Fibroblast of lung (primary cell): ENCODE results near the gene PXMP4. TPM values are rescaled to one million over a fixed set of nuclear protein-coding genes. Genes with fewer than 3 reads are reported as not detected.

ENCODE experiments used
- DNase-seq, 2 donors: peaks; one replicate each; pipeline versions ENCODE4 v3.0.0 to v3.0.0-alpha.2; 2010; ENCODE audit warnings: low read depth in 2 of 2
- H2AFZ ChIP-seq: 2 replicates; pipeline ENCODE4 v1.5.1; 2012; ENCODE audit warnings: low read length, control low read depth, inconsistent platforms
- H3K27ac ChIP-seq: 2 replicates; pipeline ENCODE4 v1.5.1; 2011; ENCODE audit warnings: low read length, control low read depth; ENCODE audit not compliant: insufficient read depth
- H3K27me3 ChIP-seq: 2 replicates; pipeline ENCODE4 v1.5.1; 2011; ENCODE audit warnings: mild to moderate bottlenecking, low read length; ENCODE audit not compliant: control insufficient read depth, insufficient read depth
- H3K36me3 ChIP-seq: 2 replicates; pipeline ENCODE4 v1.5.1; 2011; ENCODE audit warnings: low read length; ENCODE audit not compliant: control insufficient read depth, insufficient read depth
- H3K4me1 ChIP-seq: 2 replicates; pipeline ENCODE4 v1.5.1; 2011; ENCODE audit warnings: low read length; ENCODE audit not compliant: control insufficient read depth, insufficient read depth; ENCODE audit errors: extremely low read depth
- H3K4me2 ChIP-seq: 2 replicates; pipeline ENCODE4 v1.5.1; 2011; ENCODE audit warnings: low read length, control low read depth; ENCODE audit not compliant: insufficient read depth; ENCODE audit errors: extremely low read depth
- H3K4me3 ChIP-seq, 4 experiments: fragments of 200-600 bp in 1 of 4; sonication (generic) in 1 of 4; replicated peaks in 1 of 4; 2 replicates each; pipeline ENCODE4 v1.5.1; 2011 to 2016; ENCODE audit warnings: low read length in 4 of 4, low read depth in 3 of 4, mild to moderate bottlenecking in 3 of 4, control low read depth in 2 of 4, inconsistent platforms in 1 of 4, mixed read lengths in 1 of 4; ENCODE audit not compliant: insufficient read depth in 1 of 4; ENCODE audit errors: control extremely low read depth in 1 of 4
- H3K79me2 ChIP-seq: 2 replicates; pipeline ENCODE4 v1.5.1; 2012; ENCODE audit warnings: mild to moderate bottlenecking, low read length, inconsistent platforms; ENCODE audit not compliant: control insufficient read depth, insufficient read depth
- H3K9ac ChIP-seq: 2 replicates; pipeline ENCODE4 v1.5.1; 2011; ENCODE audit warnings: mild to moderate bottlenecking, low read length, control low read depth; ENCODE audit not compliant: insufficient read depth
- H3K9me3 ChIP-seq: 2 replicates; pipeline ENCODE4 v1.5.1; 2012; ENCODE audit warnings: low read depth, low read length; ENCODE audit not compliant: control insufficient read depth, insufficient read depth
- H4K20me1 ChIP-seq: 2 replicates; pipeline ENCODE4 v1.5.1; 2011; ENCODE audit warnings: low read length; ENCODE audit not compliant: control insufficient read depth, insufficient read depth; ENCODE audit errors: extremely low read depth
- EZH2 ChIP-seq: IDR thresholded peaks from 2 replicates; pipeline ENCODE4 v1.5.1; 2012; ENCODE audit warnings: low read length, control low read depth, mild to moderate bottlenecking; ENCODE audit errors: missing control alignments
- polyA plus RNA-seq, 2 donors: library from polyadenylated mRNA; depleted of rRNA in 1 of 2; stranded (reverse) in 1 of 2; unstranded in 1 of 2; fragments of >200 nt; gene quantifications; 2 replicates each; pipeline ENCODE4 v1.2.1, GENCODE V29; 2011 to 2012; ENCODE audit warnings: missing spikeins in 1 of 2
- total RNA-seq: library from RNA; depleted of rRNA; stranded (reverse); fragments of >200 nt; gene quantifications from 2 replicates; pipeline ENCODE4 v1.2.1, GENCODE V29; 2014
- TF ChIP-seq, protein P1 (sequence below), 2 donors: IDR thresholded peaks in 1 of 2; conservative IDR thresholded peaks in 1 of 2; 1 replicate in 1 of 2; 2 replicates in 1 of 2; pipeline ENCODE4 v1.5.1; 2011 to 2012; ENCODE audit warnings: low read length in 2 of 2, control low read depth in 1 of 2, inconsistent platforms in 1 of 2, low read depth in 1 of 2, mild to moderate bottlenecking in 1 of 2

The PXMP4 gene
- total and polyA plus RNA-seq, 2 donors (not counting 1 experiment from before 2014, with no cell fraction given) = 4.1 to 6.3 TPM

DNA sequence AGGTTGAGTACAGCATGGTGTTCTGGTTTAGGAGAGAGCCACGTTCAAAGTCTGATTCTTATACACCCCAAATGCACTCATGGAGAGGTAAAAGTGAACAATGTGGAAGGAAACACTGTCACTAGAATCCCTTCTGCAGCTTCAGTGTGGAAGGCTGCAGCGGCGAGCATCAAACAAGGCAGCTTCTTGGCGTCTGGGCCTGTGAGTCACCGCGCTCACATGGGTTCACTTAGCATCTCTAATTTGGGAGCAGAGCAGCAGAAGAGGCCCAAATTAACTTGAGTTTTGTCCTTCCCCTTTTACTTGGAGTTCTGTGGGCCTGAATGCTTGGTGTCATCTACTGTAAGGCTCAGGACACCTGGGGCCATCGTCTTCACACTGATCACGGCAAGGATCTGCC, 23.0 kb downstream of the PXMP4 start:
- Histone ChIP-seq H3K79me2 (no peaks in the 10 kb centered on the region), H4K20me1 (no peaks in the 10 kb centered on the region), H3K4me2 (peak overlapping the region; percentile 59), H3K4me3 (no peak overlapping the region), H3K27me3 (no peaks in the 10 kb centered on the region), H3K9ac (no peak overlapping the region), H3K36me3 (no peaks in the 10 kb centered on the region), H3K9me3 (no peaks in the 10 kb centered on the region), H2AFZ (no peak overlapping the region), H3K27ac (no peak overlapping the region), H3K4me1 (no peaks in the 10 kb centered on the region)
- TF ChIP-seq, protein P1, sequence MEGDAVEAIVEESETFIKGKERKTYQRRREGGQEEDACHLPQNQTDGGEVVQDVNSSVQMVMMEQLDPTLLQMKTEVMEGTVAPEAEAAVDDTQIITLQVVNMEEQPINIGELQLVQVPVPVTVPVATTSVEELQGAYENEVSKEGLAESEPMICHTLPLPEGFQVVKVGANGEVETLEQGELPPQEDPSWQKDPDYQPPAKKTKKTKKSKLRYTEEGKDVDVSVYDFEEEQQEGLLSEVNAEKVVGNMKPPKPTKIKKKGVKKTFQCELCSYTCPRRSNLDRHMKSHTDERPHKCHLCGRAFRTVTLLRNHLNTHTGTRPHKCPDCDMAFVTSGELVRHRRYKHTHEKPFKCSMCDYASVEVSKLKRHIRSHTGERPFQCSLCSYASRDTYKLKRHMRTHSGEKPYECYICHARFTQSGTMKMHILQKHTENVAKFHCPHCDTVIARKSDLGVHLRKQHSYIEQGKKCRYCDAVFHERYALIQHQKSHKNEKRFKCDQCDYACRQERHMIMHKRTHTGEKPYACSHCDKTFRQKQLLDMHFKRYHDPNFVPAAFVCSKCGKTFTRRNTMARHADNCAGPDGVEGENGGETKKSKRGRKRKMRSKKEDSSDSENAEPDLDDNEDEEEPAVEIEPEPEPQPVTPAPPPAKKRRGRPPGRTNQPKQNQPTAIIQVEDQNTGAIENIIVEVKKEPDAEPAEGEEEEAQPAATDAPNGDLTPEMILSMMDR (conservative IDR thresholded peaks at IDR 0.05 in 1 of 2, IDR thresholded peaks at IDR 0.05 in 1 of 2; ENCODE audit: low read depth in 1 of 2, low read length in 2 of 2) = no peak
- TF ChIP-seq EZH2 = no peak
- DNase-seq = peak in 1 of 2 donors; percentile 75

DNA sequence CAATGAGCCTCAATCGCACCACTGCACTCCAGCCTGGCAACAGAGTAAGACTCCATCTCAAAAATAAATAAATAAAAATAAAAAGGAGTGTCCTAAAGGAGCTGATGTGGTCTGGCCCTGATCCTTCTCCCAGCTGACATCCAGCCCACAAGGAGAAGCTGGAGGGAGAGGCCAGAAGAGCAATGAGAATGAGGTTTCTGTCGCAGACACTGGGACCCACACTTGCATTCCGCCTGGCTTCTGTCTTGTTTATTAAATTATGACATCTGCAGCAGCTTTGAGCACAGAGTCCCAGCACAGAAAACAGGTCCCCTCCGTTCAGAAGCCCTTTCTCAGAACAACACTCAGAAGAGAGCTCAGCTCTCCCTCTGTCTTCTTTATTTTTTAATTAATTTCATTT, 23.7 kb downstream of the PXMP4 start:
- Histone ChIP-seq H4K20me1 (no peaks in the 10 kb centered on the region), H3K27ac (no peak overlapping the region), H3K27me3 (no peaks in the 10 kb centered on the region), H3K4me2 (no peak overlapping the region), H3K9ac (no peak overlapping the region), H3K4me3 (no peak overlapping the region), H3K36me3 (no peaks in the 10 kb centered on the region), H3K4me1 (no peaks in the 10 kb centered on the region), H2AFZ (no peak overlapping the region), H3K9me3 (no peaks in the 10 kb centered on the region), H3K79me2 (no peaks in the 10 kb centered on the region)
- DNase-seq = no peak
- TF ChIP-seq, protein P1 (conservative IDR thresholded peaks at IDR 0.05 in 1 of 2, IDR thresholded peaks at IDR 0.05 in 1 of 2; ENCODE audit: low read depth in 1 of 2, low read length in 2 of 2) = no peak
- no peak for TF ChIP-seq EZH2

DNA sequence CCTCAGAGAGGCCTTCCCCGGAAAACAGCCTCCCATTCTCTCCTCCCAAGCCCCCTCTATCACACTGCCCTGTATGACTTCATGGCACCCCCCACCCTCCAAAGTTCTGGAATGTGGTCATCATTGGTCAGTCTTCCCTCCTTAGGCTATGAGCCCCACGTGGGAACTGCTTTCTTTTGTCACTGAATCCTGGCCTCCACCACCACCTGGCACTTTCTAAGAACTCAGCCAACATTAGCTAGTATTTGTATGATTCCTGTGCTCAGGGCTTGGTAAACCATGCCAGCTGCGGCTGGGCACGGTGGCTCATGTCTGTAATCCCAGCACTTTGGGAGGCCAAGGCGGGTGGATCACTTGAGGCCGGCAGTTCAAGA, 25.5 kb downstream of the PXMP4 start:
- no peak overlapping the region for H2AFZ ChIP-seq

More for the DNA sequence above, 25.5 kb downstream of the PXMP4 start:
- Histone ChIP-seq H3K27ac (no peak overlapping the region), H3K79me2 (no peaks in the 10 kb centered on the region), H3K36me3 (no peaks in the 10 kb centered on the region), H3K4me2 (no peak overlapping the region), H3K9me3 (no peaks in the 10 kb centered on the region), H3K27me3 (no peaks in the 10 kb centered on the region), H3K4me3 (no peak overlapping the region), H3K9ac (no peak overlapping the region), H4K20me1 (no peaks in the 10 kb centered on the region), H3K4me1 (no peaks in the 10 kb centered on the region)
- TF ChIP-seq, protein P1 (conservative IDR thresholded peaks at IDR 0.05 in 1 of 2, IDR thresholded peaks at IDR 0.05 in 1 of 2; ENCODE audit: low read depth in 1 of 2, low read length in 2 of 2) = no peak
- no peak for TF ChIP-seq EZH2
- no peak for DNase-seq
